HCT116 (cell line): Measurements from ENCODE around the gene ALDH1L1. TPM values are rescaled to one million over a fixed set of nuclear protein-coding genes. Genes with fewer than 3 reads are reported as not detected.

Source experiments
- ATAC-seq: fragments of 200-7000 bp; cut with Tn5 transposase; 2 replicates; pipeline ENCODE4 v1.9.1; 2020; ENCODE audit warnings: mild to moderate bottlenecking, moderate library complexity
- BruUV-seq: library from RNA; stranded (reverse); fragments of 400-500 nt; replicated peaks from 2 replicates; lab custom pipeline; 2021; lab: Mats Ljungman, UMichigan
- CTCF ChIA-PET: fragments of 300-600 bp; sonication (Branson Sonifier 250); formaldehyde crosslinking; loops from one replicate; lab custom pipeline; 2021; ENCODE audit warnings: antibody characterized with exemption; lab: Charles Lee
- POLR2A ChIA-PET: fragments of 300-600, 350-600 bp; sonication (Branson Sonifier 250); formaldehyde crosslinking; loops from one replicate; lab custom pipeline; 2021; ENCODE audit warnings: antibody characterized with exemption; lab: Charles Lee
- RAD21 ChIA-PET, 2 experiments: fragments of 300-600 bp; sonication (Branson Sonifier 250); formaldehyde crosslinking; loops; one replicate each; lab custom pipeline; 2023; ENCODE audit warnings: low total read pairs in 2 of 2; ENCODE audit not compliant: uncharacterized antibody in 2 of 2, unreplicated experiment in 2 of 2, low non-redundant PET in 1 of 2; lab: Charles Lee
- DNase-seq: peaks from one replicate; pipeline ENCODE4 v3.0.0-alpha.2; 2010; ENCODE audit warnings: low read depth, low spot score
- H2AFZ ChIP-seq: fragments of 200-600 bp; shearing (Covaris generic), sonication (generic); 2 replicates; pipeline ENCODE4 v1.6.1; 2017; ENCODE audit warnings: low read depth, mixed run types, mixed read lengths, antibody characterized with exemption, low read length; ENCODE audit not compliant: poor library complexity, severe bottlenecking
- H3K27ac ChIP-seq: 2 replicates; pipeline ENCODE4 v1.5.1; 2012; ENCODE audit warnings: low read depth, low read length
- H3K27me3 ChIP-seq: fragments of 200-600 bp; sonication (generic); 2 replicates; pipeline ENCODE4 v1.6.1; 2016; ENCODE audit warnings: mixed run types, low read length, mixed read lengths; ENCODE audit not compliant: insufficient read depth
- H3K36me3 ChIP-seq, 2 experiments: fragments of 200-500 bp in 1 of 2; fragments of 200-600 bp in 1 of 2; sonication (Bioruptor generic) in 1 of 2; sonication (generic) in 1 of 2; 2 replicates each; pipeline versions ENCODE4 v1.5.1 to v1.6.1; 2014 to 2016; ENCODE audit warnings: low read length in 2 of 2, inconsistent platforms in 1 of 2, mixed read lengths in 1 of 2, mixed run types in 1 of 2; ENCODE audit not compliant: insufficient read depth in 2 of 2, control insufficient read depth in 1 of 2
- H3K4me1 ChIP-seq, 2 experiments: fragments of 200-600 bp in 1 of 2; sonication (generic) in 1 of 2; 2 replicates each; pipeline versions ENCODE4 v1.5.1 to v1.6.1; 2012 to 2017; ENCODE audit warnings: low read length in 2 of 2, inconsistent platforms in 1 of 2, mild to moderate bottlenecking in 1 of 2, mixed read lengths in 1 of 2, mixed run types in 1 of 2, moderate library complexity in 1 of 2; ENCODE audit not compliant: insufficient read depth in 2 of 2, control insufficient read depth in 1 of 2
- H3K4me2 ChIP-seq: fragments of 200-600 bp; sonication (generic); 2 replicates; pipeline ENCODE4 v1.6.1; 2017; ENCODE audit warnings: mixed run types, low read length, mixed read lengths
- H3K4me3 ChIP-seq, 2 experiments: fragments of 200-600 bp in 1 of 2; sonication (generic) in 1 of 2; replicated peaks in 1 of 2; 2 replicates each; pipeline ENCODE4 v1.5.1; 2011 to 2016; ENCODE audit warnings: low read length in 2 of 2, control low read depth in 1 of 2, low read depth in 1 of 2, mild to moderate bottlenecking in 1 of 2, mixed read lengths in 1 of 2, mixed run types in 1 of 2
- H3K79me2 ChIP-seq: fragments of 200-600 bp; sonication (generic); 2 replicates; pipeline ENCODE4 v1.6.1; 2017; ENCODE audit warnings: mild to moderate bottlenecking, mixed run types, low read length, moderate library complexity, mixed read lengths; ENCODE audit not compliant: insufficient read depth
- H3K9ac ChIP-seq: fragments of 200-600 bp; sonication (generic); 2 replicates; pipeline ENCODE4 v1.6.1; 2016; ENCODE audit warnings: low read length, mixed read lengths
- H3K9me2 ChIP-seq: fragments of 200-600 bp; sonication (generic), shearing (Covaris generic); 2 replicates; pipeline ENCODE4 v1.6.1; 2017; ENCODE audit warnings: mixed run types, mild to moderate bottlenecking, moderate library complexity; ENCODE audit not compliant: insufficient read depth
- H3K9me3 ChIP-seq, 2 experiments: fragments of 200-500 bp in 1 of 2; fragments of 200-600 bp in 1 of 2; sonication (Bioruptor generic) in 1 of 2; sonication (generic) in 1 of 2; 2 replicates each; pipeline ENCODE4 v1.6.1; 2014 to 2017; ENCODE audit warnings: low read length in 2 of 2, mixed read lengths in 2 of 2, inconsistent platforms in 1 of 2, low read depth in 1 of 2, mild to moderate bottlenecking in 1 of 2, mixed run types in 1 of 2, moderate library complexity in 1 of 2; ENCODE audit not compliant: control insufficient read depth in 1 of 2, insufficient read depth in 1 of 2
- H4K20me1 ChIP-seq: fragments of 200-600 bp; sonication (generic), shearing (Covaris generic); 2 replicates; pipeline ENCODE4 v1.6.1; 2017; ENCODE audit warnings: mixed run types, mild to moderate bottlenecking, moderate library complexity; ENCODE audit not compliant: insufficient read depth
- CBX3 ChIP-seq: IDR thresholded peaks from 2 replicates; pipeline ENCODE4 v1.6.1; 2012; ENCODE audit warnings: low read depth
- EGR1 ChIP-seq: IDR thresholded peaks from 2 replicates; pipeline ENCODE4 v1.6.1; 2012; ENCODE audit warnings: low read depth
- ELF1 ChIP-seq: IDR thresholded peaks from 2 replicates; pipeline ENCODE4 v1.6.1; 2012; ENCODE audit warnings: low read depth, borderline replicate concordance
- EZH2 ChIP-seq: fragments of 200-600 bp; sonication (generic); IDR thresholded peaks from 2 replicates; pipeline ENCODE4 v1.6.1; 2017; ENCODE audit warnings: antibody characterized with exemption, mixed run types
- EZH2phosphoT487 ChIP-seq: fragments of 200-600 bp; IDR thresholded peaks from 2 replicates; pipeline ENCODE4 v1.6.1; 2018; ENCODE audit warnings: antibody characterized with exemption, borderline replicate concordance
- FOSL1 ChIP-seq: IDR thresholded peaks from 2 replicates; pipeline ENCODE4 v1.6.1; 2012; ENCODE audit warnings: low read depth
- JUND ChIP-seq: IDR thresholded peaks from 2 replicates; pipeline ENCODE4 v1.6.1; 2012
- POLR2A ChIP-seq: IDR thresholded peaks from 2 replicates; pipeline ENCODE4 v1.7.0; 2011; ENCODE audit warnings: borderline replicate concordance; ENCODE audit not compliant: insufficient read depth, insufficient read length; ENCODE audit errors: extremely low read depth
- POLR2AphosphoS5 ChIP-seq: IDR thresholded peaks from 2 replicates; pipeline ENCODE4 v1.6.1; 2011; ENCODE audit warnings: mild to moderate bottlenecking, low read depth, low read length, moderate library complexity
- RAD21 ChIP-seq: IDR thresholded peaks from 2 replicates; pipeline ENCODE4 v1.6.1; 2012; ENCODE audit warnings: low read depth, mild to moderate bottlenecking
- SIN3A ChIP-seq: IDR thresholded peaks from 2 replicates; pipeline ENCODE4 v1.6.1; 2012; ENCODE audit warnings: low read depth
- SP1 ChIP-seq: IDR thresholded peaks from 2 replicates; pipeline ENCODE4 v1.6.1; 2012; ENCODE audit warnings: low read depth
- TCF7L2 ChIP-seq: IDR thresholded peaks from 2 replicates; pipeline ENCODE4 v1.7.0; 2011; ENCODE audit warnings: borderline replicate concordance, inconsistent platforms; ENCODE audit not compliant: insufficient read depth, insufficient read length; ENCODE audit errors: extremely low read depth
- YY1 ChIP-seq: IDR thresholded peaks from 2 replicates; pipeline ENCODE4 v1.6.1; 2011; ENCODE audit warnings: low read length, low read depth, moderate library complexity, mild to moderate bottlenecking; ENCODE audit not compliant: insufficient replicate concordance; ENCODE audit errors: extremely low read depth
- ZFX ChIP-seq: fragments of 450-650 bp; IDR thresholded peaks from 2 replicates; pipeline ENCODE4 v1.6.1; 2017
- ZNF274 ChIP-seq: fragments of 200-500 bp; sonication (Bioruptor generic); IDR thresholded peaks from 2 replicates; pipeline ENCODE4 v1.6.1; 2014; ENCODE audit warnings: mild to moderate bottlenecking, low read depth, low read length, inconsistent platforms
- intact Hi-C: fragments of 100-400 bp; cut with micrococcal nuclease; formaldehyde crosslinking; loops from 2 replicates; pipeline ENCODE4 v1.10.0; 2022
- total RNA-seq: library from RNA; stranded (reverse); gene quantifications from one replicate; pipeline ENCODE4 v1.2.1, GENCODE V29; 2021; ENCODE audit not compliant: unreplicated experiment
- TF ChIP-seq, protein P1 (sequence below): IDR thresholded peaks from 2 replicates; pipeline ENCODE4 v1.6.1; 2012; ENCODE audit warnings: low read depth
- TF ChIP-seq, protein P2 (sequence below): IDR thresholded peaks from 2 replicates; pipeline ENCODE4 v1.6.1; 2012
- TF ChIP-seq, protein P3 (sequence below): IDR thresholded peaks from 2 replicates; pipeline ENCODE4 v1.6.1; 2012
- TF ChIP-seq, protein P4 (sequence below), 3 experiments: fragments of 200-600 bp in 1 of 3; sonication (generic) in 1 of 3; IDR thresholded peaks in 2 of 3; conservative IDR thresholded peaks in 1 of 3; 2 replicates each; pipeline ENCODE4 v1.5.1; 2012 to 2017; ENCODE audit warnings: low read depth in 2 of 3, low read length in 2 of 3, antibody characterized with exemption in 1 of 3, borderline replicate concordance in 1 of 3, control low read depth in 1 of 3, mild to moderate bottlenecking in 1 of 3, mixed read lengths in 1 of 3, mixed run types in 1 of 3, moderate library complexity in 1 of 3; ENCODE audit not compliant: insufficient read depth in 1 of 3

Gene ALDH1L1
- total RNA-seq, 1 experiment from 2014 or later: 0.81 TPM

DNA sequence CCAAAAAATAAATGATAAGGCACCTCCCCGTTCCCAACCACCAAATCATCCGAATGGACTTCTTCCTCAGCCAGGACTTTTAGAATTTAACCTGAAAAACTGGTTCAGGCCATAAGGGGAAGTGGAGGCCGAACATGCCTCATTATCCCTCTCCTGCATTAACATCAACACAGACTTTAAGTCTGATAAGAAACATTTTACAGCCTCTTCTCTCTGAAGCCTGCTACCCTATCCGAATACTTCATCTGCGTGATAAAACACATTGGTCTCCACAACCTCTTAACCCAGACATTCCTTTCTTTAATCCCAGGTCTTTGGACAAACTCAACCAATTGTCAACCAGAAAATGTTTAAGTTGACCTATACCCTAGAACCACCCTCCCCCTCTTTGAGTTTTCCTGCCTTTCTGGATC lies 95.6 kb downstream of the ALDH1L1 start:
- H2AFZ ChIP-seq: peak overlapping the region; percentile 22
- H3K27ac ChIP-seq: peak overlapping the region; percentile 63; the same call in 1 of the 2 replicates
- H3K36me3 ChIP-seq: 0 out of 4 replicates have a peak, but pooled peaks cover 0 to 4% of the 10 kb centered on the region in 2 experiments
- H3K4me3 ChIP-seq: peak overlapping the region; percentile 73 to 80
- peaks cover 15% of the 10 kb centered on the region; the same call in 1 of the 2 replicates for H3K79me2 ChIP-seq
- H4K20me1 ChIP-seq: no peaks in the 10 kb centered on the region
- TSS peak; percentile 51 for BruUV-seq
- H3K9ac ChIP-seq: peak overlapping the region; percentile 80; the same call in 1 of the 2 replicates
- no peak for DNase-seq
- H3K9me2 ChIP-seq: no peaks in the 10 kb centered on the region
- peak overlapping the region; percentile 94 for H3K4me2 ChIP-seq
- ChIA-PET POLR2A (no interaction called here), CTCF (interaction anchor here (1.1 kb wide), 1 partner anchor 11 kb away, joined by 3 read pairs; no protein-coding TSS in a partner anchor), RAD21 (no interaction called here)
- H3K27me3 ChIP-seq: no peaks in the 10 kb centered on the region
- no peak for TF ChIP-seq EZH2
- no peak for TF ChIP-seq YY1
- TF ChIP-seq ZFX: no peak
- TF ChIP-seq JUND: no peak
- no peak for TF ChIP-seq RAD21
- TF ChIP-seq, protein P1, sequence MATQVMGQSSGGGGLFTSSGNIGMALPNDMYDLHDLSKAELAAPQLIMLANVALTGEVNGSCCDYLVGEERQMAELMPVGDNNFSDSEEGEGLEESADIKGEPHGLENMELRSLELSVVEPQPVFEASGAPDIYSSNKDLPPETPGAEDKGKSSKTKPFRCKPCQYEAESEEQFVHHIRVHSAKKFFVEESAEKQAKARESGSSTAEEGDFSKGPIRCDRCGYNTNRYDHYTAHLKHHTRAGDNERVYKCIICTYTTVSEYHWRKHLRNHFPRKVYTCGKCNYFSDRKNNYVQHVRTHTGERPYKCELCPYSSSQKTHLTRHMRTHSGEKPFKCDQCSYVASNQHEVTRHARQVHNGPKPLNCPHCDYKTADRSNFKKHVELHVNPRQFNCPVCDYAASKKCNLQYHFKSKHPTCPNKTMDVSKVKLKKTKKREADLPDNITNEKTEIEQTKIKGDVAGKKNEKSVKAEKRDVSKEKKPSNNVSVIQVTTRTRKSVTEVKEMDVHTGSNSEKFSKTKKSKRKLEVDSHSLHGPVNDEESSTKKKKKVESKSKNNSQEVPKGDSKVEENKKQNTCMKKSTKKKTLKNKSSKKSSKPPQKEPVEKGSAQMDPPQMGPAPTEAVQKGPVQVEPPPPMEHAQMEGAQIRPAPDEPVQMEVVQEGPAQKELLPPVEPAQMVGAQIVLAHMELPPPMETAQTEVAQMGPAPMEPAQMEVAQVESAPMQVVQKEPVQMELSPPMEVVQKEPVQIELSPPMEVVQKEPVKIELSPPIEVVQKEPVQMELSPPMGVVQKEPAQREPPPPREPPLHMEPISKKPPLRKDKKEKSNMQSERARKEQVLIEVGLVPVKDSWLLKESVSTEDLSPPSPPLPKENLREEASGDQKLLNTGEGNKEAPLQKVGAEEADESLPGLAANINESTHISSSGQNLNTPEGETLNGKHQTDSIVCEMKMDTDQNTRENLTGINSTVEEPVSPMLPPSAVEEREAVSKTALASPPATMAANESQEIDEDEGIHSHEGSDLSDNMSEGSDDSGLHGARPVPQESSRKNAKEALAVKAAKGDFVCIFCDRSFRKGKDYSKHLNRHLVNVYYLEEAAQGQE: no peak
- TF ChIP-seq, protein P2, sequence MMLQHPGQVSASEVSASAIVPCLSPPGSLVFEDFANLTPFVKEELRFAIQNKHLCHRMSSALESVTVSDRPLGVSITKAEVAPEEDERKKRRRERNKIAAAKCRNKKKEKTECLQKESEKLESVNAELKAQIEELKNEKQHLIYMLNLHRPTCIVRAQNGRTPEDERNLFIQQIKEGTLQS: no peak
- TF ChIP-seq FOSL1: no peak
- TF ChIP-seq SP1: no peak
- TF ChIP-seq EZH2phosphoT487: no peak
- no peak for TF ChIP-seq CBX3
- no peak for TF ChIP-seq EGR1
- no peak for TF ChIP-seq SIN3A
- TF ChIP-seq TCF7L2: no peak
- TF ChIP-seq, protein P3, sequence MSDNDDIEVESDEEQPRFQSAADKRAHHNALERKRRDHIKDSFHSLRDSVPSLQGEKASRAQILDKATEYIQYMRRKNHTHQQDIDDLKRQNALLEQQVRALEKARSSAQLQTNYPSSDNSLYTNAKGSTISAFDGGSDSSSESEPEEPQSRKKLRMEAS: no peak
- TF ChIP-seq POLR2AphosphoS5: no peak
- TF ChIP-seq ZNF274: no peak
- TF ChIP-seq, protein P4, sequence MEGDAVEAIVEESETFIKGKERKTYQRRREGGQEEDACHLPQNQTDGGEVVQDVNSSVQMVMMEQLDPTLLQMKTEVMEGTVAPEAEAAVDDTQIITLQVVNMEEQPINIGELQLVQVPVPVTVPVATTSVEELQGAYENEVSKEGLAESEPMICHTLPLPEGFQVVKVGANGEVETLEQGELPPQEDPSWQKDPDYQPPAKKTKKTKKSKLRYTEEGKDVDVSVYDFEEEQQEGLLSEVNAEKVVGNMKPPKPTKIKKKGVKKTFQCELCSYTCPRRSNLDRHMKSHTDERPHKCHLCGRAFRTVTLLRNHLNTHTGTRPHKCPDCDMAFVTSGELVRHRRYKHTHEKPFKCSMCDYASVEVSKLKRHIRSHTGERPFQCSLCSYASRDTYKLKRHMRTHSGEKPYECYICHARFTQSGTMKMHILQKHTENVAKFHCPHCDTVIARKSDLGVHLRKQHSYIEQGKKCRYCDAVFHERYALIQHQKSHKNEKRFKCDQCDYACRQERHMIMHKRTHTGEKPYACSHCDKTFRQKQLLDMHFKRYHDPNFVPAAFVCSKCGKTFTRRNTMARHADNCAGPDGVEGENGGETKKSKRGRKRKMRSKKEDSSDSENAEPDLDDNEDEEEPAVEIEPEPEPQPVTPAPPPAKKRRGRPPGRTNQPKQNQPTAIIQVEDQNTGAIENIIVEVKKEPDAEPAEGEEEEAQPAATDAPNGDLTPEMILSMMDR (IDR thresholded peaks at IDR 0.05 in 2 of 3, conservative IDR thresholded peaks at IDR 0.05 in 1 of 3; ENCODE audit: borderline replicate concordance in 1 of 3, insufficient read depth in 1 of 3, low read depth in 2 of 3, low read length in 2 of 3): no peak
- no peak for TF ChIP-seq ELF1
- TF ChIP-seq POLR2A: no peak
- ATAC-seq: no peak
- intact Hi-C loops: no loop called here
- no peaks in the 10 kb centered on the region; a peak in 2 of 4 replicates for H3K9me3 ChIP-seq
- H3K4me1 ChIP-seq: peaks cover 14 to 35% of the 10 kb centered on the region in 2 experiments
